ENCODE results near the gene POLR3E.

POLR3E gene

DNA sequence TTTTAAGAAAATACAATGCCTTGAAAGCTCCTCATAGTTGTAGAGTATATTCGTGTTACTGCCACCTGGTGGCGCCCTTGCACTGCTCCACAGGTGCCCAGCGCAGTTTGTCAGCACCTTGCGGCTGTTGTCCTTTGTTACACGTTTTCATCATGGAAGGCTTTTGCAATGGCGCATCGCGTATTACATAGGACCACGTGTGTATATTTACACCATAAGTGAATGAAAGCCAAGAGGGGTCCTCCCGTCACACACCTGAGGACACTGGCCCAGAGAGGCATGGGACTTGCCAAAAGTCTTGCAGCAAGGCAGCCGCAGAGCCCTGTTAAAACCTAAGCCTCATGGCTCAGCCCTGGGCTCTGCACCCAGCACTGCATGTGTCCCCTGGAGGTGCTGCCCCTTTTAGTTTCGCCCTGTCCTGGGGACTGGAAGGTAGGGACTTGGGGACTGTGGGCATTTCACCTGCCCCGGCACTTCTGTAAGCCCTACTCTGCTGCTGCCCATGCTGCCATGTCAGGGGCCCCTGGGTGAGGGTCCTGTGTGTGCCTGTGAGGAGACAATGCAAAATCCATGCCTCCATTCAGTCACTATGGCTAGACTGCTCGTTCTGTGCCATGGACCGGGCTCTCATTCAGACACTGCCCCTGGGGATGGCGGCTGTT, 24.3 kb downstream of the POLR3E start:
- Histone ChIP-seq H3K36me3 (ENCODE audit: control insufficient read depth, insufficient read depth, low read length) (peaks cover 42% of the 10 kb centered on the region), H3K27me3 (replicated peaks; ENCODE audit: control insufficient read depth, insufficient read depth, low read length) (no peaks in the 10 kb centered on the region), H3K4me3 (replicated peaks; ENCODE audit: low read depth, low read length) (no peak overlapping the region)
- DNase-seq (ENCODE audit: extremely low read depth, insufficient read length) = peak; percentile 50
- TF ChIP-seq CTCF (IDR thresholded peaks at IDR 0.05; ENCODE audit: insufficient read depth, low read length, poor library complexity, severe bottlenecking) = peak; percentile 88

DNA sequence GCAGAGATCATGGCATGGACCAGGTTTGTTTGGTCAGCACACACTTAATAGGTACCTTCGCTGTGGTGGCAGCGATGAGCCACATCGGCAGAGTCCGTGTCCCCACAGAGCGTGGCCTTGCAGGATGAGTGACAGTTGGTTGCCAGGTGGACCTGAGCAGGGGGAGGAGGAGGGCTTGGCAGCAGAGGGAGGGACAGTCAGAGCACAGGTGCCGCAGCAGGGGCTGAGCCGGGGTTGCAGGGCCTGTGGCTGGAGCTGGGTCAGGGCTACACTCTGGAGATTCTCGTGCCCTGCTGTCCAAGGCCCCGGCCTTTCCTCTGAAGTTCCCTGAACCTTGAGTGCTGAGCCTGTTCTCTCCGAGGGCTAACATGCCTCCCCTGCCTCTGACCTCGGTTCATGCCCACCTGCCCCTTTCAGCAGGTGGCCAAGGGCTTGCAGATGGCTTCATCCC, 24.8 kb downstream of the POLR3E start:
- no peak for DNase-seq (ENCODE audit: extremely low read depth, insufficient read length)
- Histone ChIP-seq H3K27me3 (replicated peaks; ENCODE audit: control insufficient read depth, insufficient read depth, low read length) (no peaks in the 10 kb centered on the region), H3K36me3 (ENCODE audit: control insufficient read depth, insufficient read depth, low read length) (peaks cover 39% of the 10 kb centered on the region), H3K4me3 (replicated peaks; ENCODE audit: low read depth, low read length) (no peak overlapping the region)
- no peak for TF ChIP-seq CTCF (IDR thresholded peaks at IDR 0.05; ENCODE audit: insufficient read depth, low read length, poor library complexity, severe bottlenecking)

- no peak for TF ChIP-seq CTCF (IDR thresholded peaks at IDR 0.05; ENCODE audit: insufficient read depth, low read length, poor library complexity, severe bottlenecking)
- DNase-seq (ENCODE audit: extremely low read depth, insufficient read length) = no peak
- no peaks in the 10 kb centered on the region for H3K27me3 ChIP-seq (replicated peaks; ENCODE audit: control insufficient read depth, insufficient read depth, low read length)
- H3K36me3 ChIP-seq (ENCODE audit: control insufficient read depth, insufficient read depth, low read length) = peaks cover 42% of the 10 kb centered on the region
- H3K4me3 ChIP-seq (replicated peaks; ENCODE audit: low read depth, low read length) = no peak overlapping the region
Measured at GRCh38 chr16:22322741-22323140, 25.5 kb downstream of the POLR3E start.

DNA sequence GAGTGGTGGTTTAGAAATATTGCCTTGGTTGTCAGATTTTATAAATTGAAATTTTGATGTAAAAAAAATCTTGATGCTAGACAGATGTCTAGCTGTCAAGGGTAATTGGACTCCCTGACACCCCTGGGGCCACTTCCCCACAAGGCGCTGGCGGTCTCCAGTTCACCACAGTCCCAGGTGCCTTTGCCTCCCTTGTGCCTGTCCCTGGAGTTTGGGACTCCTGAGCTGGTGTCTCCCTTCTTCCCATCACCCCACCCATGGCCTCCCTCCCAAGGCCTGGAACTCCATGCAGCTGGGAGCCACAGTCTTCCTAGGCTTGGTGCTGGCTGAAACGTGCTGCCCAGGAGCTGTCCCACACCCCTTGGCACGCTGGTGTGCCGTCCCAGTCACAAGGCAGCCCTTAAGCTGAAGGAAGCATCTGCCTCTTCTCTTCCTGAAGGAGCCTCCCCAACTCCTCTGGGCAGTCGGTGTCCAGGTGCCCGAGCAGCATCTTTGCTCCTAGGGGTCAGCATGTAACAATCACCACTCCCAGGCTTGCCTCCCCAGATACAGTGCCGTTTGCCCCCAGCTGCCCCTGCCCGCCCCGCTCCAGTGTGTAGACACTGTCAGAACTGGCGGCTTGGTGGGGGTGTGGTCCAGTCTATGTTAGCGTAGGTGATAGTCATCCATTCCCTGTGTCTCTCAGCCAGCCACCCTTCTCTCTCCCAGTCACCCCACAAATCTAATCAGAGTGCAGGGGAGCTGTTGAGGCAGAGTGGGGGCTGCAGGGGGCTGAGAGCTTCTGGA, 26.2 kb downstream of the POLR3E start:
- no peak for TF ChIP-seq CTCF (IDR thresholded peaks at IDR 0.05; ENCODE audit: insufficient read depth, low read length, poor library complexity, severe bottlenecking)
- Histone ChIP-seq H3K4me3 (replicated peaks; ENCODE audit: low read depth, low read length) (no peak overlapping the region), H3K27me3 (replicated peaks; ENCODE audit: control insufficient read depth, insufficient read depth, low read length) (no peaks in the 10 kb centered on the region), H3K36me3 (ENCODE audit: control insufficient read depth, insufficient read depth, low read length) (peaks cover 44% of the 10 kb centered on the region)
- no peak for DNase-seq (ENCODE audit: extremely low read depth, insufficient read length)

DNA sequence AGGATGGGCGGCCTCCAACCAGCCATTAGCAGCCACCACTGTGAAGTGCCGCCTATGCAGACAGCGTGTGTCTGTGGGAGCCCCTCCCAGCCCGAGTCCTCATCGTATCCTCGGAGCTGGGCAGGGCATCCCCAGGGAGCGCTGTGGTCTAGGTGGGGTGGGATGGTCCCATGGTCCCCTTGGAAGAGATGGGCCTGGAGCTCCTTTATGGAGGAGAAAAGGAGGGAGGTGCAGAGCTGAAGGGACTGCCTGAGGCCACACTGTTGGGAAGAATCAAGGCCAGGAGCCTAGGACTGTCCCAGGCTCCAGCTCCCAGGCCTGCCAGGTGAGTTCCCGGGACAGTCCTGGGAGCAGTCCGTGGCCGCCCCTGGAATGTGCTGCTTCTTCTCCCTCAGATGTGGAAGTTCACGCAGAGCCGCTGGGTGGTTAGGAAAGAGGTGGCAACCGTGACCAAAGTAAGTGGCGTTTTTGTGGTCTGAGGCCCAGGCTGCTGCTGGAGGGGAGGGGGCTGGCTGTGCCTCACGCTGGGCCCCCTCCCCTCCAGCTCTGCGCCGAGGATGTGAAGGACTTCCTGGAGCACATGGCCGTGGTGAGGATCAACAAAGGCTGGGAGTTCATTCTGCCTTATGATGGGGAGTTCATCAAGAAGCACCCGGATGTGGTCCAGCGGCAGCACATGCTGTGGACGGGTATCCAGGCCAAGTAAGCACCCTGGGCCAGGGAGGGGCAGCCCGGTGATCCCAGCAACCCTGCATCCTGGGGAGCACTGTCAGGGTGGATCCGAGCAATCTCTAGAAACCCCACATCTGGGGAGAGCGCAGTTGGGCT, 27.0 kb downstream of the POLR3E start:
- H3K36me3 ChIP-seq (ENCODE audit: control insufficient read depth, insufficient read depth, low read length) = peaks cover 41% of the 10 kb centered on the region
- no peak for DNase-seq (ENCODE audit: extremely low read depth, insufficient read length)
- H3K4me3 ChIP-seq (replicated peaks; ENCODE audit: low read depth, low read length) = no peak overlapping the region
- TF ChIP-seq CTCF (IDR thresholded peaks at IDR 0.05; ENCODE audit: insufficient read depth, low read length, poor library complexity, severe bottlenecking) = no peak
- H3K27me3 ChIP-seq (replicated peaks; ENCODE audit: control insufficient read depth, insufficient read depth, low read length) = no peaks in the 10 kb centered on the region
